ENCODE results near the gene OR9G4.

The OR9G4 gene

DNA sequence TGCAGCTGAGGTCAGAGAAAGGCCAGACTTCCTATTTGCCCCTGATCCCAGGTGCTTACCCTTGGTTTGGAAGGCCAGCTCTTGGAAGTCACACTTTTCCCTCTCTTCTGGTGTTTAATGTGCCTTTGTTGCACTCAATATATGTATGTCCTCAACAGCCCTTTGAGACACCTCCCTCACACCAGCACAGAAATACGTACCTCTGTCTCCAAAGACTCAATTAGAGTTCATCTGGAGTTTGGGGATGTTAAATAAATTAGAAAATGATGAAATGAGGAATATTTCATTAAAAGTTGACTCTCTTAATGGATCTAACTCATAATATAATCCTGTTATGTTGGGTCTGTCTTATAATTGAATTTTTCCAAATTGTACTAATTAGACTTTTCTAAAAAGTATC lies at the start of gene OR9G4:
Gene OR9G4, minus strand, starts transcription at position 101 of the 400 bp plus-strand sequence. CDS start 4,931 bp downstream, outside the sequence.
- no peak for ATAC-seq
- DNase-seq: no peak

DNA sequence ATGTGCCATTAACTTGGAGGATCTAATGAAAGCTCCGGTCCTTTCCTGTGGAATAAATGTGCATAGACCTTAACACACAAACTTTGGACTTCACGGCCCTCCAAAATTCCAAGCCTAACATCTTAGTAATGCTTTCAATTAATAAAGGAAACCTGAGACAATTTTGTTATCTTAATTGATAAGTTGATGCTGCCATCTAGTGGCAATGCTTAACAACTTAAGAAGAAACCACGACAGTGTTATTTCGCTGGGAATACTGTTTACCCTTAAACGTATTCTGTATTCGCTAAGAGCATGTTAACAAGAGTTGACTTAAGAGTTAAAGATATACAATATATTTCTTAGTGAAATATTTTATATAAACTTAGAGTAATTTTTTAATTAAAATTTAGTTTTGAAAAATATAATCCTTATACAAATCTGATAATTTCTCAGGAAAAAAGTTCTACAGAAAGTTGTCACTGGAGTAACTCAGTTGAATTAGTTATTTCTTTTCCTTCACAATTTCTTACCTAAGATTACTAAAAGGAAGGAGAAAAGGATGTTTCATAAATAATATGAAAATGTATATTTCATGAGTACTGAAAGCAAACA lies 35.0 kb upstream of the OR9G4 start:
- ATAC-seq: no peak
- no peak for DNase-seq

DNA sequence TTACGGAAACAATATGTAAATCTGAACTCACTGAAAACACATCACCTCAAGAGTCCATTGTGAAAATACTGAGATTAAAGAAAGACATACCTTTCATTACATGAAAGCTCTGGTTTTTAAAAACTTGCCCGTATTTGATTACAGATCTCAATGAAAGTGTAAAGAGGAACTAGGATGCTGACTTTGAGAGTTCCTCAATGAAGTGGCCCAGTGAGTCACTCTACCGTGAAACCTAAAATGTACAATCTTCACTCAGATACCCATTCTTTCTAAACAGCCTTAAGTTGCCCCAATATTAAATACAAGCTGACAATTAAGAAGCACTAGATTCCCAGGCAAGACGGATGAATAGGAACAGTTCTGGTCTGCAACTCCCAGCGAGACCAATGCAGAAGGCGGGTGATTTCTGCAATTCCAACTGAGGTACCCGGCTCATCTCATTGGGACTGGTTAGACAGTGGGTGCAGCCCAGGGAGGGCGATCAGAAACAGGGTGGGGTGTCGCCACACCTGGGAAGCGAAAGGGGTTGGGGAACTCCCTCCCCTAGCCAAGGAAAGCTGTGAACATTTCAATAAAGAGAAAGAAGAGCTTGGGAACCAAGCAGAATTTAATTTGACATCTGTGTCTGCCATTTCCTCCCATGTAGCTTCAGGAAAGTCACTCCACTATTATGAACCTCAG lies 33.8 kb upstream of the OR9G4 start:
- no peak for ATAC-seq
- DNase-seq: no peak

- DNase-seq: no peak
- no peak for ATAC-seq
Observed at GRCh38 chr11:56776809-56777208, 28.3 kb upstream of the OR9G4 start.

- DNase-seq (no peak), ATAC-seq (no peak)
Observed at GRCh38 chr11:56764976-56765375, 16.5 kb upstream of the OR9G4 start.

DNA sequence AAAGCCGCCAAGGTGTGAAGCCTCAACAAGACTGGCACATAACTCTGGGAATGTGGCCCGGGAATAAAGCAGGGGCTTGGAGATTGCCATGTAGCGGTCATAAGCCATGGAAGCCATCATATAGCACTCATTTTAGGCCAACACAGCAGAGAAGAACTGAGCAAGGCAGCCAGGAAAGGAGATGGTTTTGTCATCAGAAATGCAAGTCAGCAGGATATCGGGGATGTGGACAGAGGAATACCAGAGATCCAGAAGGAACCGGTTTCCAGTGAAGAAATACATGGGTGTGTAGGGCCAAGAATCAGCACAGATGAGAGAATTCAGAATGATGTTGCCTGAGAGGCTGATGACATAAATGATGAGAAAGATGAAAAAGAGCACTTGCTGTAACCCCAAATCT lies 3.0 kb upstream of the OR9G4 start:
- DNase-seq: no peak
- ATAC-seq: no peak

- ATAC-seq: no peak
- DNase-seq: no peak
Observed at GRCh38 chr11:56750190-56750589, 1.7 kb upstream of the OR9G4 start.

GRCh38 chr11:56740886-56741285 lies 7.6 kb downstream of the OR9G4 start:
- no peak for ATAC-seq
- DNase-seq: no peak

- ATAC-seq (no peak), DNase-seq (no peak)
Observed at GRCh38 chr11:56740107-56740506, 8.4 kb downstream of the OR9G4 start.

GRCh38 chr11:56720513-56720912 lies 28.0 kb downstream of the OR9G4 start:
- DNase-seq (no peak), ATAC-seq (no peak)

GRCh38 chr11:56716379-56716854 lies 32.1 kb downstream of the OR9G4 start:
- no peak for DNase-seq
- no peak for ATAC-seq

GRCh38 chr11:56714206-56714605 lies 34.3 kb downstream of the OR9G4 start:
- ATAC-seq: no peak
- DNase-seq: no peak

DNA sequence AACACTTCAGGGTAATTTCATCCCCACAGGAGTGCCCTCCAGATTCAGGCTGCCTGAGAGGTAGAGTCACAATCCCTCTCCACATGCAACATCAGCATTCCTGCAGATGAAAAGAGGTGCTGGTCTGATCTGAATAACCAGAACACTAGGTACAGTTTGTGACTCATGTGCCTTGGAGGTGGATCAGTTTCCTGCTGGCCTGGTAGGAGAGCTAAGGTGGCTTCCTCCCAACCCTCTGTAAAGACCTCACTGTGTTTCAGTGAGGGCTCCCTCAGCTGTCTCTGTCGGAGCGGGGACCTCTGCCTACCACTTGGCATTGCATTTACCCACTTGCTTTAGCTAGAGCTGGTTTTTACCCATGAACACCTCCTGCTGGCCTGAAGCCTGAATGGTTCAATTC lies 42.0 kb downstream of the OR9G4 start:
- no peak for ATAC-seq

DNA sequence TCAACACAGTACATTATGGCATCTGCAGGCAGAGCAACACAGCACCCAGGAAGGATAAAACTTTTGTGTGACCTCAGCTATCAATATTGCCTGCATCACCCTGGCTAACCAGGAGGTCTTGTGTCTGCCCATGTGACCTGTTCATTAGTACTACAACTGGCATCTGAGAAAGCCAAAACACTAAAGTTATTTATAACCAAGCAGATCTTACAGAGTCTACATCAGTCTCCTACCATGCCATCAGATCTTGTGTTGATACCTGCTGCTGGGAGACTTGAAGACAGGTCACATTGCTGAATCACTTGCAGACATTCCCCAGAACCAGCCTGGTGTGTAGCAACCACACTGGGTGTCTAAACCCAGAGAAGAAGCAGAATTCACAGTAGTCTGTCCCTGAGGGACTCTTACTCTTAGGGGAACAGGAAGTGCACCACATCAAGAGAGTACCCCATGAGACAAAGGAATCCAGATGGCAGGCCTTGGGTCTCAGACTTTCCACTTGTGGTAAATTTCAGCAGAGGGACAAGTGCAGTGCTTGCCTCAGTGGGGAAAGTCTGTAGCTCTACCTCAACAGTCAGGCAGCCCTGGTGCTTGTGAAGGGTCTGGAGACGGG lies 42.6 kb downstream of the OR9G4 start:
- no peak for DNase-seq
- no peak for ATAC-seq

More for the DNA sequence above, 42.0 kb downstream of the OR9G4 start:
- no peak for DNase-seq

GRCh38 chr11:56700914-56701485 lies 47.5 kb downstream of the OR9G4 start:
- no peak for DNase-seq
- no peak for ATAC-seq

DNA sequence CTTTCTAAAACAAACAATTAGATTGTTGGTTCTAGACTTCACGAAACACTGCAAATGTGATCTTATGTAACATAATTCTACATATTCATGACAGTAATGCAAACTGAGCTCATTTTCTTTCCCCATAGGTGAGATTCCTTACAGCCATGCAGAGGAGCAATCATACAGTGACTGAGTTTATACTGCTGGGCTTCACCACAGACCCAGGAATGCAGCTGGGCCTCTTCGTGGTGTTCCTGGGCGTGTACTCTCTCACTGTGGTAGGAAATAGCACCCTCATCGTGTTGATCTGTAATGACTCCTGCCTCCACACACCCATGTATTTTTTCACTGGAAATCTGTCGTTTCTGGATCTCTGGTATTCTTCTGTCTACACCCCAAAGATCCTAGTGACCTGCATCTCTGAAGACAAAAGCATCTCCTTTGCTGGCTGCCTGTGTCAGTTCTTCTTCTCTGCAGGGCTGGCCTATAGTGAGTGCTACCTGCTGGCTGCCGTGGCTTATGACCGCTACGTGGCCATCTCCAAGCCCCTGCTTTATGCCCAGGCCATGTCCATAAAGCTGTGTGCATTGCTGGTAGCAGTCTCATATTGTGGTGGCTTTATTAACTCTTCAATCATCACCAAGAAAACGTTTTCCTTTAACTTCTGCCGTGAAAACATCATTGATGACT lies 48.1 kb downstream of the OR9G4 start:
- no peak for ATAC-seq
- DNase-seq: no peak

- DNase-seq: no peak
- ATAC-seq: no peak
Observed at GRCh38 chr11:56698795-56699194, 49.7 kb downstream of the OR9G4 start, which contains the start of gene OR9G1. Gene OR9G1, plus strand, starts transcription at chr11:56699095. Its CDS starts 1,293 bp downstream, at chr11:56700388.

GRCh38 chr11:56693428-56693827 lies 55.1 kb downstream of the OR9G4 start:
- ATAC-seq (no peak), DNase-seq (no peak)
